SU-DHL-6 (cell line): ENCODE measurements around the gene SFT2D2.

Experiments
- EZH2phosphoT487 ChIP-seq: fragments of 200-600 bp; sonication (generic), shearing (Covaris generic); conservative IDR thresholded peaks from 2 replicates; pipeline ENCODE4 v1.6.1; 2018; ENCODE audit warnings: mild to moderate bottlenecking, antibody characterized with exemption, low read length, moderate library complexity, mixed read lengths
- TF ChIP-seq, protein P1 (sequence below): fragments of 200-600 bp; sonication (generic); IDR thresholded peaks from one replicate; pipeline ENCODE4 v1.5.1; 2017; ENCODE audit warnings: antibody characterized with exemption, mild to moderate bottlenecking, low read length, moderate library complexity; ENCODE audit not compliant: insufficient read depth, poor library complexity, severe bottlenecking

DNA sequence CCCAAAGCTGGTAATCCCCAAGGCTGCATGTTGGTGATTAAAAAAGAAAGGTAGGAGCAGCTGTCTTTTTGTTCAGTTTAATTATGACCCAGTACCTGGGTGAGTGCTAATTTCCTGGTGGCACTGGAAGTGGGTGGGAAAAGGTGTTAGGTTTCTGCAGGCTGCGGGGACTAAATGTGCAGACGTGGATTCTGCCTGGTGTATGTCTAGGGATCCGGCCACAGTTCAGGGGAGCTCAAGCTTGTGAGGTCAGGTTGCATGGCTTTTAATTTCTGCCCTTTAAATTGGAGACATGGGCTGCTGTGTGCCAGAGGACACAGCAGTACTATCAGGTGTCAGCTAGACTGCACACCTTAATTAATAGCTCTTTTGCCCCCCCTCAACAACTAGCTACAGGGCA lies 34.6 kb downstream of the SFT2D2 start:
- TF ChIP-seq, protein P1, sequence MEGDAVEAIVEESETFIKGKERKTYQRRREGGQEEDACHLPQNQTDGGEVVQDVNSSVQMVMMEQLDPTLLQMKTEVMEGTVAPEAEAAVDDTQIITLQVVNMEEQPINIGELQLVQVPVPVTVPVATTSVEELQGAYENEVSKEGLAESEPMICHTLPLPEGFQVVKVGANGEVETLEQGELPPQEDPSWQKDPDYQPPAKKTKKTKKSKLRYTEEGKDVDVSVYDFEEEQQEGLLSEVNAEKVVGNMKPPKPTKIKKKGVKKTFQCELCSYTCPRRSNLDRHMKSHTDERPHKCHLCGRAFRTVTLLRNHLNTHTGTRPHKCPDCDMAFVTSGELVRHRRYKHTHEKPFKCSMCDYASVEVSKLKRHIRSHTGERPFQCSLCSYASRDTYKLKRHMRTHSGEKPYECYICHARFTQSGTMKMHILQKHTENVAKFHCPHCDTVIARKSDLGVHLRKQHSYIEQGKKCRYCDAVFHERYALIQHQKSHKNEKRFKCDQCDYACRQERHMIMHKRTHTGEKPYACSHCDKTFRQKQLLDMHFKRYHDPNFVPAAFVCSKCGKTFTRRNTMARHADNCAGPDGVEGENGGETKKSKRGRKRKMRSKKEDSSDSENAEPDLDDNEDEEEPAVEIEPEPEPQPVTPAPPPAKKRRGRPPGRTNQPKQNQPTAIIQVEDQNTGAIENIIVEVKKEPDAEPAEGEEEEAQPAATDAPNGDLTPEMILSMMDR, result no peak
- TF ChIP-seq EZH2phosphoT487, result no peak
